Progenitor cell of endocrine pancreas (in vitro differentiated cells): ENCODE results near the gene CD109. TPM values are rescaled to one million over a fixed set of nuclear protein-coding genes. Genes with fewer than 3 reads are reported as not detected.

Experiments used
- DNase-seq: peaks from one replicate; pipeline ENCODE4 v3.0.0; 2021; ENCODE audit warnings: low spot score; ENCODE audit not compliant: unreplicated experiment
- H3K27ac Mint-ChIP-seq: 2 replicates; pipeline ENCODE4 v1.8.0; 2021; ENCODE audit warnings: mild to moderate bottlenecking, moderate library complexity, mixed read lengths
- H3K27me3 Mint-ChIP-seq: 2 replicates; pipeline ENCODE4 v1.8.0; 2021; ENCODE audit warnings: mixed read lengths
- H3K36me3 Mint-ChIP-seq: 2 replicates; pipeline ENCODE4 v1.8.0; 2022; ENCODE audit warnings: mixed read lengths; ENCODE audit not compliant: insufficient read depth
- H3K4me1 Mint-ChIP-seq: 2 replicates; pipeline ENCODE4 v1.8.0; 2021; ENCODE audit warnings: low read depth, mixed read lengths
- H3K4me3 Mint-ChIP-seq: 2 replicates; pipeline ENCODE4 v1.8.0; 2021; ENCODE audit warnings: low read depth, mild to moderate bottlenecking, moderate library complexity, mixed read lengths
- H3K9me3 Mint-ChIP-seq: 2 replicates; pipeline ENCODE4 v1.8.0; 2021; ENCODE audit warnings: low read depth, mixed read lengths
- long read RNA-seq: library from polyadenylated mRNA; unstranded; transcript quantifications from one replicate; pipeline ENCODE4 v2.0.0, GENCODE V29; 2020
- total RNA-seq: library from RNA; stranded (reverse); gene quantifications from 2 replicates; pipeline ENCODE4 v1.2.1, GENCODE V29; 2021
- TF ChIP-seq, protein P1 (sequence below): fragments of 200-600 bp; sonication (generic); IDR thresholded peaks from one replicate; pipeline ENCODE4 v1.5.0; 2021; ENCODE audit warnings: antibody characterized with exemption, mild to moderate bottlenecking; ENCODE audit not compliant: unreplicated experiment

CD109 gene
- total RNA-seq: 0.24 and 0.27 TPM in 2 replicates
- long read RNA-seq, partial matches to known transcripts: 1 of 1 reads
- long read RNA-seq, other reads (novel, unspliced or antisense): 0 of 1 reads

GRCh38 chr6:73695619-73696421 is at the start of gene CD109:
Gene CD109, plus strand, starts transcription at chr6:73696203. Its CDS starts 13 bp downstream, at chr6:73696216.
- H3K36me3 Mint-ChIP-seq: no peaks in the 10 kb centered on the region
- peaks cover 2% of the 10 kb centered on the region for H3K4me1 Mint-ChIP-seq
- H3K4me3 Mint-ChIP-seq: peak within 1 kb of the TSS; percentile 77
- peaks cover 39% of the 10 kb centered on the region for H3K27me3 Mint-ChIP-seq
- no peaks in the 10 kb centered on the region for H3K9me3 Mint-ChIP-seq
- H3K27ac Mint-ChIP-seq: no peak within 1 kb of the TSS
- TF ChIP-seq, protein P1, sequence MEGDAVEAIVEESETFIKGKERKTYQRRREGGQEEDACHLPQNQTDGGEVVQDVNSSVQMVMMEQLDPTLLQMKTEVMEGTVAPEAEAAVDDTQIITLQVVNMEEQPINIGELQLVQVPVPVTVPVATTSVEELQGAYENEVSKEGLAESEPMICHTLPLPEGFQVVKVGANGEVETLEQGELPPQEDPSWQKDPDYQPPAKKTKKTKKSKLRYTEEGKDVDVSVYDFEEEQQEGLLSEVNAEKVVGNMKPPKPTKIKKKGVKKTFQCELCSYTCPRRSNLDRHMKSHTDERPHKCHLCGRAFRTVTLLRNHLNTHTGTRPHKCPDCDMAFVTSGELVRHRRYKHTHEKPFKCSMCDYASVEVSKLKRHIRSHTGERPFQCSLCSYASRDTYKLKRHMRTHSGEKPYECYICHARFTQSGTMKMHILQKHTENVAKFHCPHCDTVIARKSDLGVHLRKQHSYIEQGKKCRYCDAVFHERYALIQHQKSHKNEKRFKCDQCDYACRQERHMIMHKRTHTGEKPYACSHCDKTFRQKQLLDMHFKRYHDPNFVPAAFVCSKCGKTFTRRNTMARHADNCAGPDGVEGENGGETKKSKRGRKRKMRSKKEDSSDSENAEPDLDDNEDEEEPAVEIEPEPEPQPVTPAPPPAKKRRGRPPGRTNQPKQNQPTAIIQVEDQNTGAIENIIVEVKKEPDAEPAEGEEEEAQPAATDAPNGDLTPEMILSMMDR: no peak
- DNase-seq: peak; percentile 30

DNA sequence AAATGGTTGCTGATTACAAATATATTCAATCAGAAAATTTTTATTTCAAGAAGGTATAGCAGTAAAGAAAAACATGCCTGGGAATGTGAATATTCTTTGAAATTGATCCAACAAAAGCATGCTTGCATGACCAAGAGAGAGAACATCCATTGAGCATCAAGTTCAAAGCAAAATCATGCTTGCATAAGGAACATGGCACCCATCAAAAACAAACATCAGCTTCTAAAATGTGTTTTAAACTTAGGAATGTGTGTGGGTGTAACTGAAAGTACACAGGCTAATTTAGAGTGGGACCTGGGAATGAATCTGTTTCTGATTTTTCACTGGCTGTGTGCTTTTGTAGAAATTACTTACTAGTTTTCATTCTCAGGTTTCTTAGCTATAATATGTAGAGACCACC is 47.8 kb upstream of the CD109 start:
- TF ChIP-seq, protein P1: no peak
- DNase-seq: no peak
- H3K4me3 Mint-ChIP-seq: no peak overlapping the region
- H3K4me1 Mint-ChIP-seq: peaks cover 9% of the 10 kb centered on the region
- peaks cover 4% of the 10 kb centered on the region for H3K36me3 Mint-ChIP-seq
- H3K27ac Mint-ChIP-seq: no peak overlapping the region
- peaks cover 3% of the 10 kb centered on the region for H3K27me3 Mint-ChIP-seq
- H3K9me3 Mint-ChIP-seq: no peaks in the 10 kb centered on the region

GRCh38 chr6:73649783-73650182 is 46.2 kb upstream of the CD109 start:
- H3K27ac Mint-ChIP-seq: no peak overlapping the region
- no peak for DNase-seq
- H3K4me1 Mint-ChIP-seq: peaks cover 13% of the 10 kb centered on the region
- TF ChIP-seq, protein P1: no peak
- peaks cover 3% of the 10 kb centered on the region for H3K27me3 Mint-ChIP-seq
- H3K9me3 Mint-ChIP-seq: no peaks in the 10 kb centered on the region
- no peak overlapping the region for H3K4me3 Mint-ChIP-seq
- peaks cover 4% of the 10 kb centered on the region for H3K36me3 Mint-ChIP-seq

GRCh38 chr6:73652637-73653570 is 43.1 kb upstream of the CD109 start:
- no peaks in the 10 kb centered on the region for H3K27me3 Mint-ChIP-seq
- peak overlapping the region; percentile 94 for H3K4me3 Mint-ChIP-seq
- DNase-seq: peak; percentile 36
- H3K27ac Mint-ChIP-seq: peak overlapping the region; percentile 93
- TF ChIP-seq, protein P1: peak; percentile 39
- peaks cover 13% of the 10 kb centered on the region for H3K4me1 Mint-ChIP-seq
- H3K9me3 Mint-ChIP-seq: no peaks in the 10 kb centered on the region
- H3K36me3 Mint-ChIP-seq: peaks cover 4% of the 10 kb centered on the region
